Transverse colon (tissue), 3 donors: ENCODE measurements around the gene ZNF792.

Source experiments
- CTCF ChIP-seq, 5 experiments: fragments of 200-600 bp in 3 of 5; fragments of 450-650 bp in 2 of 5; sonication (generic) in 3 of 5; IDR thresholded peaks; 1 replicate in 2 of 5; 2 replicates in 3 of 5; pipeline ENCODE4 v1.5.1; 2016 to 2017; ENCODE audit warnings: antibody characterized with exemption in 5 of 5, inconsistent platforms in 3 of 5, mild to moderate bottlenecking in 2 of 5, moderate library complexity in 1 of 5
- POLR2A ChIP-seq: fragments of 450-650 bp; IDR thresholded peaks from one replicate; pipeline ENCODE4 v1.6.1; 2016; ENCODE audit warnings: antibody characterized with exemption, mild to moderate bottlenecking, moderate library complexity

GRCh38 chr19:34984287-34984686 is 20.3 kb upstream of the ZNF792 start:
- TF ChIP-seq POLR2A: no peak
- TF ChIP-seq CTCF (IDR thresholded peaks at IDR 0.05): no peak
